Fibroblast of skin of back (primary cell): ENCODE results near the gene RAB3B.

Experiments used
- DNase-seq: peaks from one replicate; pipeline ENCODE4 v3.0.0-alpha.2; 2013

Gene RAB3B

DNA sequence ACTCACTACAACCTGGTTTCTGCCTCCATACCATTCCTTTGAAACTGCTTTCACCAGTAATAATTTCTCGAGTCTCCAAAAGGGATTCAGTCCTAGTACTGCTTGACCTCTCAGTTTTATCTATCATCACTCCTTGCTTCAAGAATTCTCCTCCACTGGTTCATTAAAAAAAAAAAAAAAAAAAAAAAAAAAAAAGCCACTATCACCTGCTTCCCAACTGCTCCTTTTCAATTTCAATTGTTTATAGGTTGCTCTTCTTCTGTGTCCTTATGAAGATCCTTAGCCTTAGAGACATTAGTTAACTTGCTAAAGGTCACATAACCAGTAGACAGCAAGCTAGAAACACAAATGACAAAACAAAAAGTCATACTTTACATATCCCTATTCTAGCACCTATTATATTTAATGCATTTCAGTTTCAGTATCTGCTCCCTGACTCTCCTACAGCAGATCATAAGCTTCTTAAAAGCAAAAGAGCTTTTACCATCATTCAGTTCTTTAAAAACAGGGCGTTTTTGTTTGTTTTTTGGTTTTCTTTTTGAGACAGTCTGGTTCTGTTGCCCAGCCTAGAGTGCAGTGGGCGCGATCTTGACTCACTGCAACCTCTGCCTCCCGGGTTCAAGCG is 119.0 kb downstream of the RAB3B start:
- DNase-seq: no peak

- no peak for DNase-seq
These were observed 119.7 kb downstream of the RAB3B start for GRCh38 chr1:51870603-51871350.

GRCh38 chr1:51867479-51868232 is 122.8 kb downstream of the RAB3B start:
- no peak for DNase-seq

DNA sequence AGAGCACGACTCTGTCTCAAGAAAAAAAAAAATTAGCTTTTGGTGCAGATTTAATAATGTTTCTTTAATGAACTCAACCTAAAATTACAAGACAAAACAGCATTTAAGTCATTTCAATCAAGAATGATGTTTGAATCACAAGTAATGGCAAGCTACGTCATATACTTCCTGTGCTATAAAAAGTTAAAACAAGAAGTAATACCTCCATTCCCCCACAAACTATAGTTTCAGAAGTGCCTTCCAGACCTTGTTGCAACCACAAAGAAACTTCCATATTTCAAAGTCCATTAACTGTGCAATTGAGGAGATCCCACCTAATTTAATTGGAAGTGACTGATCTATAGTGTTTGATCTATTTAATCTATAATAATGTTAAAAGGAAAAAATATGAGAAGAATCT is 127.1 kb downstream of the RAB3B start:
- DNase-seq: no peak

DNA sequence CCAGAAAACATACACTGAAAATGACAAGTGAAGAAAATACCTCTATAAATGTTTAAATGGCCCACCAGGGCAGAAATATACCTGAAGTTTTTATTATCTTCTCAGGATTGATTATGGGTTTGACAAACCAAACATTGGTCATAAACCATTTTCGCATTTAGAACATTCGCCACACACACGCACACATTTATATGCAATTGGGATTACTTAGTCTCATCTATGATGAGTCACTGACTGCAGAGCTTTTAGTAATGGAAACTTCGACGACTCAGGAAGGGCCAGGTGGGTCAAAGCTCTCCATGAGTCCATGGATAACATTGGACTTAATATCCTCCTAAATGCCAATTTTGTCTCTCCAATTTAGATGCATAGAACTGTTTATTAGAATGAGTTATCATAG is 128.8 kb downstream of the RAB3B start:
- no peak for DNase-seq

- no peak for DNase-seq
These were observed 130.8 kb downstream of the RAB3B start for GRCh38 chr1:51859735-51860134.

DNA sequence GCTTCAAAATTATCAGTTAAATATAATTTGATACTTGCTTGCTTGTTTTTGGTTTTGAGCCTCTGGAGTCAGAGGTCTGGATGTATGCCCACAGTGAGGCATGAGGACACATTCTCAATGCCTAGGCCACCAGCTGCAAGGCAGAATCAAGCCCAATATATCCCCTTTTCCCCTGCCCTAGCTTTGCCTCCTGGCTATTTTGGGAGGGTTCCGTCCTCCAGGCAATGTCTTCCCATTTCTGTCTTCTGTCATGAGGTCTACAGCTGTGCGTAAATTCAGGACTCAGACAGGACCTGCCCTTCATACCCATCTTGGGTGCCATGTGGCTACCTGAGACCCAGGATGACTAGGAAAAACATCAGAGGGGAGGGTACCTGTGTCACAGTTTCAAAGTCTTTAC is 131.2 kb downstream of the RAB3B start:
- no peak for DNase-seq

GRCh38 chr1:51858892-51859291 is 131.6 kb downstream of the RAB3B start:
- no peak for DNase-seq
